ENCODE measurements around the gene SPDYE16.
"Not testable (repeated sequence)": the region's sequence is repeated elsewhere in the genome, so short reads cannot be mapped to it uniquely, and the experiment has no call there.

DNA sequence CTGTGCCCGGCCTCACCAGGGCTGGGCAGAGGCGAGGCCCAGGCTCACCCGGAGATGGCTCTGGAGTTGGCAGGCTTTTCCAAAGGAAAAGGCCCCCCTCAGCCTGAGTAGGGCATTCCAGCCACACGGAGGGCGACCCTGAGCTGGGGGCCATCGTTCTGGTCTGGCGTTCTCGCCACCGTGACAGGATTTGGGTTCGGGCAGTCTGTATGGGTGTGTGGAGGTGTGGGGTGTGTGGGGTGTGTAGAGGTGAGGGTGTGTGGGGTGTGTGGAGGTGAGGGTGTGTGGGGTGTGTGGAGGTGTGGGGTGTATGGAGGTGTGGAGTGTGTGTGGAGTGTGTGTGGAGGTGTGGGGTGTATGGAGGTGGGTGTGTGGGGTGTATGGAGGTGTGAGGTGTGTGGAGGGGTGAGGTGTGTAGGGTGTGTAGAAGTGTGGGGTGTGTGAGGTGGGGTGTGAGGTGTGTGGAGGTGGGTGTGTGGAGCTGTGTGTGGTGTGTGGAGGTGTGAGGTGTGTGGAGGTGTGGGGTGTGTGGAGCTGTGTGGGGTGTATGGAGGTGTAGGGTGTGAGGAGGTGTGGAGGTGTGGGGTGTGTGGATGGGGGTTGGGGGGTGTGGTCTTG, 44.4 kb downstream of the SPDYE16 start:
- not testable (repeated sequence) for TF ChIP-seq POLR2AphosphoS5 (IDR thresholded peaks at IDR 0.05; ENCODE audit: borderline replicate concordance, low read depth, low read length); EZH2 (IDR thresholded peaks at IDR 0.05)
